HG02981 (cell line): ENCODE measurements around the gene THYN1.

Experiments used
- ATAC-seq: cut with Tn5 transposase; IDR thresholded peaks from one replicate; pipeline ENCODE4 v1.9.1; 2021; ENCODE audit warnings: mild to moderate bottlenecking, moderate library complexity; ENCODE audit not compliant: unreplicated experiment

Gene THYN1

GRCh38 chr11:134224710-134225664 lies 28.2 kb downstream of the THYN1 start:
- ATAC-seq: peak; percentile 23

- peak; percentile 70 for ATAC-seq
These were observed 29.1 kb downstream of the THYN1 start, which contains the start of the genes NCAPD3 and VPS26B for GRCh38 chr11:134223836-134224709. Gene NCAPD3 (minus strand): TSS chr11:134223967. CDS start chr11:134223926, 41 bp downstream. Gene VPS26B (plus strand): TSS chr11:134224671. CDS start chr11:134225123, 452 bp downstream.

GRCh38 chr11:134223121-134223520 lies 30.0 kb downstream of the THYN1 start:
- ATAC-seq: no peak

GRCh38 chr11:134216816-134217215 lies 36.3 kb downstream of the THYN1 start:
- no peak for ATAC-seq

- no peak for ATAC-seq
These were observed 37.3 kb downstream of the THYN1 start for GRCh38 chr11:134215836-134216235.

- no peak for ATAC-seq
These were observed 45.5 kb downstream of the THYN1 start for GRCh38 chr11:134207538-134208239.

GRCh38 chr11:134206185-134206584 lies 47.0 kb downstream of the THYN1 start:
- ATAC-seq: no peak

- ATAC-seq: no peak
These were observed 47.4 kb downstream of the THYN1 start for GRCh38 chr11:134205729-134206128.

GRCh38 chr11:134202661-134203060 lies 50.5 kb downstream of the THYN1 start:
- no peak for ATAC-seq

GRCh38 chr11:134200688-134201087 lies 52.5 kb downstream of the THYN1 start:
- ATAC-seq: no peak

GRCh38 chr11:134199531-134199930 lies 53.6 kb downstream of the THYN1 start:
- no peak for ATAC-seq
